GM12873 (cell line): ENCODE measurements around the gene AGAP1.

Experiments used
- CTCF ChIP-seq: IDR thresholded peaks from 2 replicates; pipeline ENCODE4 v1.5.1; 2012; ENCODE audit warnings: low read depth, mild to moderate bottlenecking, moderate library complexity, low read length, control low read depth; ENCODE audit not compliant: insufficient read depth; ENCODE audit errors: missing control alignments

The AGAP1 gene

GRCh38 chr2:235669269-235669831, 175.5 kb downstream of the AGAP1 start:
- TF ChIP-seq CTCF: no peak

GRCh38 chr2:235669983-235670962, 176.4 kb downstream of the AGAP1 start:
- no peak for TF ChIP-seq CTCF

- TF ChIP-seq CTCF: no peak
Measured at GRCh38 chr2:235670974-235671787, 177.3 kb downstream of the AGAP1 start.

GRCh38 chr2:235672720-235673119, 178.9 kb downstream of the AGAP1 start:
- no peak for TF ChIP-seq CTCF

GRCh38 chr2:235674146-235674545, 180.3 kb downstream of the AGAP1 start:
- TF ChIP-seq CTCF: no peak

GRCh38 chr2:235674812-235675211, 181.0 kb downstream of the AGAP1 start:
- no peak for TF ChIP-seq CTCF
